H1 (cell line): ENCODE results near the gene ZBTB20. TPM values are rescaled to one million over a fixed set of nuclear protein-coding genes. Genes with fewer than 3 reads are reported as not detected.

Source experiments
- CBX8 ChIP-seq: fragments of 300-800, 300-1000 bp; sonication (generic); IDR thresholded peaks from 2 replicates; pipeline ENCODE4 v1.7.1; 2016; ENCODE audit warnings: low read depth, low read length, borderline replicate concordance
- RAD21 ChIP-seq, 2 experiments: IDR thresholded peaks in 1 of 2; conservative IDR thresholded peaks in 1 of 2; 2 replicates each; pipeline ENCODE4 v1.6.1; 2011; ENCODE audit warnings: low read depth in 2 of 2, low read length in 2 of 2, improper control_type of control experiment in 1 of 2, inconsistent platforms in 1 of 2, mild to moderate bottlenecking in 1 of 2, moderate library complexity in 1 of 2
- SRF ChIP-seq: IDR thresholded peaks from 2 replicates; pipeline ENCODE4 v1.6.1; 2011; ENCODE audit warnings: mild to moderate bottlenecking, low read depth, low read length, moderate library complexity
- ZNF274 ChIP-seq: IDR thresholded peaks from 2 replicates; pipeline ENCODE4 v1.7.0; 2012; ENCODE audit warnings: low read length, borderline replicate concordance; ENCODE audit errors: extremely low read depth
- polyA plus RNA-seq, 7 experiments: library from polyadenylated mRNA; depleted of rRNA in 3 of 7; stranded (reverse) in 5 of 7; unstranded in 2 of 7; fragments of >200 nt in 5 of 7; fragments of 200-250 nt in 2 of 7; gene quantifications; 1 replicate in 5 of 7; 2 replicates in 1 of 7; 4 replicates in 1 of 7; pipeline versions ENCODE4 v1.2.1 to v1.2.3, GENCODE V29; 2011 to 2013; ENCODE audit warnings: missing spikeins in 2 of 7, mixed read lengths in 2 of 7
- total RNA-seq: library from RNA; stranded (reverse); fragmentation: NEBNext Ultra II Directional; extraction: Animal tissue kit (Norgen Biotek cat#: 25700); gene quantifications from 2 replicates; pipeline ENCODE4 v1.2.1, GENCODE V29; 2021
- TF ChIP-seq, protein P1 (sequence below): IDR thresholded peaks from 2 replicates; pipeline ENCODE4 v1.6.1; 2012; ENCODE audit warnings: inconsistent platforms

Gene ZBTB20
- total and polyA plus RNA-seq, 2 of the 8 experiments (the other 6 are each of a cell fraction or from before 2014, with no cell fraction given) = 0.35 to 1.3 TPM

DNA sequence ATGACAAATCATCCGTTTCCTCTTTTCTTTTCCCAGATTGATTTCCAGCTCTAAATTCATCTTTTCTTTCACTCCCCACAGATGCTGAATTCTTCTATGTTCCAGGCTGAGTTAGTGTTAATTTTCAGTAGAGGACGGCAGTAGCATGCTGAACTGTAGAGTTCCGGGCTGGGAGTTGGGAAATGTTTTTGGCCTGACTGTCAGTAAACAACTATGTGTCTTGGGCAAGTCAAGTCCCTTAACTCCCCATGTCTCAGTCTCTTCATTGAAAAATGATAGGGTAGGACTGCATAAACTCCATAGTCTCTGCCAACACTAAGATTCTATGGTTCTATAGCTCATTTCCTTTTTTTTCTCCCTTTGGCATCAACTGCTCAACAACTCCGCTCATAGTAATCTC is 519.3 kb downstream of the ZBTB20 start (continued):
- TF ChIP-seq, protein P1, sequence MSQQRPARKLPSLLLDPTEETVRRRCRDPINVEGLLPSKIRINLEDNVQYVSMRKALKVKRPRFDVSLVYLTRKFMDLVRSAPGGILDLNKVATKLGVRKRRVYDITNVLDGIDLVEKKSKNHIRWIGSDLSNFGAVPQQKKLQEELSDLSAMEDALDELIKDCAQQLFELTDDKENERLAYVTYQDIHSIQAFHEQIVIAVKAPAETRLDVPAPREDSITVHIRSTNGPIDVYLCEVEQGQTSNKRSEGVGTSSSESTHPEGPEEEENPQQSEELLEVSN = no peak
- no peak for TF ChIP-seq ZNF274
- TF ChIP-seq SRF = no peak
- no peak for TF ChIP-seq CBX8
- no peak for TF ChIP-seq RAD21 (IDR thresholded peaks at IDR 0.05 in 1 of 2, conservative IDR thresholded peaks at IDR 0.05 in 1 of 2; ENCODE audit: low read depth in 2 of 2, low read length in 2 of 2)
